ENCODE measurements around the gene HELQ.

GRCh38 chr4:83389037-83389720 is 66.4 kb downstream of the HELQ start:
- TF ChIP-seq, protein P1, sequence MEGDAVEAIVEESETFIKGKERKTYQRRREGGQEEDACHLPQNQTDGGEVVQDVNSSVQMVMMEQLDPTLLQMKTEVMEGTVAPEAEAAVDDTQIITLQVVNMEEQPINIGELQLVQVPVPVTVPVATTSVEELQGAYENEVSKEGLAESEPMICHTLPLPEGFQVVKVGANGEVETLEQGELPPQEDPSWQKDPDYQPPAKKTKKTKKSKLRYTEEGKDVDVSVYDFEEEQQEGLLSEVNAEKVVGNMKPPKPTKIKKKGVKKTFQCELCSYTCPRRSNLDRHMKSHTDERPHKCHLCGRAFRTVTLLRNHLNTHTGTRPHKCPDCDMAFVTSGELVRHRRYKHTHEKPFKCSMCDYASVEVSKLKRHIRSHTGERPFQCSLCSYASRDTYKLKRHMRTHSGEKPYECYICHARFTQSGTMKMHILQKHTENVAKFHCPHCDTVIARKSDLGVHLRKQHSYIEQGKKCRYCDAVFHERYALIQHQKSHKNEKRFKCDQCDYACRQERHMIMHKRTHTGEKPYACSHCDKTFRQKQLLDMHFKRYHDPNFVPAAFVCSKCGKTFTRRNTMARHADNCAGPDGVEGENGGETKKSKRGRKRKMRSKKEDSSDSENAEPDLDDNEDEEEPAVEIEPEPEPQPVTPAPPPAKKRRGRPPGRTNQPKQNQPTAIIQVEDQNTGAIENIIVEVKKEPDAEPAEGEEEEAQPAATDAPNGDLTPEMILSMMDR (IDR thresholded peaks at IDR 0.05), result no peak
- TF ChIP-seq POLR2A (IDR thresholded peaks at IDR 0.05), result no peak

Data from tibial nerve (tissue), 3 donors.